ENCODE measurements around the gene PRSS3.
A peak's percentile ranks its signal among the peaks of the same experiment; 100 is the strongest.
"Not testable (repeated sequence)": the region's sequence is repeated elsewhere in the genome, so short reads cannot be mapped to it uniquely, and the experiment has no call there.

Gene PRSS3

DNA sequence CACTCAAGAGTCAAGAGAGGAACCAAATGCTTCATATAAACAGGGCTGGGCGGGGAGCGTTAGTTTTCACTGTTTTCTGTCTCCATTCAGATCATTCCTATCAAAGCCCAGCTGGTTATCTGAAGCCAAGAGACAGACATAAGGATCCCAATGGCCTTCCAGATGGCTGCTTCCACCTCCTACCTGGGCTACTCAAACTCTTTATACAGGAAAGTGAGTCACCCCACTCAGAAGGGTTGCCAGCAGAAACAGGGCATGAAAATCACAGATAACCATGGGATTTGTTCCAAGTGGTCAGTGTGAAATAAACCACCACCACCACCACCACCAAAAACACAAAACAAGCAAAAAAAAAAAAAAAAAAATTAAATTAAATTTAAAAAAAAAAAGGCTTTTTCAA lies 5.5 kb downstream of the PRSS3 start:
- H3K27ac Mint-ChIP-seq: no peak overlapping the region
- no peaks in the 10 kb centered on the region for H3K9me3 Mint-ChIP-seq
- H3K4me3 Mint-ChIP-seq: no peak overlapping the region
- no peaks in the 10 kb centered on the region for H3K36me3 Mint-ChIP-seq
- H3K4me1 Mint-ChIP-seq: no peaks in the 10 kb centered on the region
- H3K27me3 Mint-ChIP-seq: peaks cover 5% of the 10 kb centered on the region

DNA sequence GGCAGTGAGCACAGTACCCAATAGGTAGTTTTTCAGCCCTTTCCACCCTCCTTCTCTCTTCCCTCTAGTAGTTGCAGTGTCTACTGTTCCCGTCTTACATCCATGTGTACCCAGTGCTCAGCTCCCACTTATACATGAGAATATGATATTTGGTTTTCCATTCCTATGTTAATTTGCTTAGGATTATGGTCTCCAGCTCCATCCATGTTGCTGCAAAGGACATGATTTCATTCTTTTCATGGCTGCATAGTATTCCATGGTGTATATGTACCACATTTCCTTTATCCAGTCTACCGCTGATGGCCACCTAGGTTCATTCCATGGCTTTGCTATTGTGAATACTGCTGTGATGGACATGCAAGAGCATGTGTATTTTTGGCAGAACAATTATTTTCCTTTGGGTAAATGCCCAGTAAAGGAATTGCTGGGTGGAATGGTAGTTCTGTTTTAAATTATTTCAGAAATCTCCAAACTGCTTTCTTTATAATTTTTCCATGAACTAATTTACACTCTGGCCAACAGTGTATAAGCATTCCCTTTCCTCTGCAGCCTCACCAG lies 6.7 kb downstream of the PRSS3 start:
- H3K4me3 Mint-ChIP-seq, H3K27me3 Mint-ChIP-seq, H3K36me3 Mint-ChIP-seq, H3K4me1 Mint-ChIP-seq, H3K27ac Mint-ChIP-seq, H3K9me3 Mint-ChIP-seq: not testable (repeated sequence)

DNA sequence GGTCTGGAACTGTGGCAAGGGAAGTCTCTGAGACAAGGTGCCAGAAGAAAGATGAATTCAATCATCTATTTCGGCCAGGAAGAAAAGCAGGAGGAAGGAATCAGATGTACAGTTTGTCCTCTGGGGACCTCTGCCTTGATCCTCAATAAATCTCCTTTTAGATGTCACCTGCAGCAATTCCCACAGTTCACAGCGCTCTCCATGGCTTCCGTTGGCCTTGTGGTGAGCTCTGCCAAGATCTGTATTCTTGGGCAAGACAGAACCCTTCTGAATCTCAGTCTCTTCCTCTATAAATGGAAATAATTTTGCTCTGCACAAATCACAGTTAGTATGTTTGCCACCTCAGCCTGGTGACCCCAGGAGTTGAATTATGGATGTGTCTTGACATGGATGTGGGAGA lies 8.8 kb downstream of the PRSS3 start:
- not testable (repeated sequence) for H3K27me3 Mint-ChIP-seq, H3K36me3 Mint-ChIP-seq, H3K4me3 Mint-ChIP-seq, H3K27ac Mint-ChIP-seq, H3K9me3 Mint-ChIP-seq, H3K4me1 Mint-ChIP-seq

DNA sequence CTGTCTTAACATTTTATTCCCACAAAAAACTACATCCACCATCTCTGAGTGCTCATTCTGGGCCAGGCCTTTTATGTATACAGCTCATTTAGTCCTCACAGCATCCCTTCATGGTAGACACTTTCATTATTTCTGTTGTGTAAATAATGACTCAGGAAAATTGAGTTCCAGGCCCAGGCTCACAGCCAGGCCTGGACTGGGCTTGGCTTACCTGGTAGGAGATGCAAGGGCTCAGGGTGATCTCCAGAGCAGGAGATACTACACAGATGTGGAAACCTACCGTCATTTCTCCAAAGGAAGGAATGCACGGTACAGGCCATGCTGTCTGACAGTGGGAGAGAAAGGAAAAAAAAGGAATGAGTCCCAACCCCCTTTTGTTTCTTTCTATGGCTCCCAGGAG lies 11.8 kb downstream of the PRSS3 start:
- H3K36me3 Mint-ChIP-seq, H3K27ac Mint-ChIP-seq, H3K4me3 Mint-ChIP-seq, H3K9me3 Mint-ChIP-seq, H3K27me3 Mint-ChIP-seq, H3K4me1 Mint-ChIP-seq: not testable (repeated sequence)

DNA sequence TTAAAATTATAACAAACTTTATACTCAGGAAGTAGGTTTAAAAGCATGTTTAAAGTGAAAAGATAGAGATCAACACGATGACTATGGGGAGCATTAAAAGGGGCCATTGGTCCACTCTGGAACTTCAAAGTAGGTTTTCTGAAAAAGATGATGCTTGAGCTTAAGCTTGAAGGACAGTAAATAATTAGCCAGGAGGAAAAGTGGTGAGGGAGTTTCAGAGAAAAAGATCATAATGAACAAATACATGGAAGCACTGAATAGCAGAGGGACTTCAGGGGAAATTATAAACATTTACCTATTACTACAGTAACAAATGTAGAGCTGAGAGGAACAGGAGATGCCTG lies 13.6 kb downstream of the PRSS3 start:
- H3K27ac Mint-ChIP-seq, H3K27me3 Mint-ChIP-seq, H3K4me1 Mint-ChIP-seq, H3K36me3 Mint-ChIP-seq, H3K9me3 Mint-ChIP-seq, H3K4me3 Mint-ChIP-seq: not testable (repeated sequence)

DNA sequence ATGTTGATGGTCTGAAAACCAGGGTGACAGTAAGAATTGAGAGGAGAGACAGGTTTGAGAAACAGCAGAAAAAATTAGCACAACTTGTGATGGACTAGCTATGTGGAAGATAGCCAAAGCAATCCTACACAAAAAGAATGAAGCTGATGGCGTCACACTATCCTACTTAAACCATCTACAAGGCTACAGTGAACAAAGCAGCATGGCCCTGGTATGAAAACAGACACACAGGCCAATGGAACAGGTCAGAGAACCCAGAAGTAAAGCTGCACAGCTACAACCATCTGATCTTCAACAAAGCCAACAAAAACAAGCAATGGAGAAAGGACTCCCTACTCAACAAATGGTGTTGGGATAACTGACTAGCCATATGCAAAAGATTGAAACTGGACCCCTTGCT lies 14.1 kb downstream of the PRSS3 start:
- Mint-ChIP-seq H3K4me1 (peaks cover 9% of the 10 kb centered on the region), H3K9me3 (no peaks in the 10 kb centered on the region), H3K27ac (no peak overlapping the region), H3K4me3 (no peak overlapping the region), H3K36me3 (no peaks in the 10 kb centered on the region), H3K27me3 (no peaks in the 10 kb centered on the region)

DNA sequence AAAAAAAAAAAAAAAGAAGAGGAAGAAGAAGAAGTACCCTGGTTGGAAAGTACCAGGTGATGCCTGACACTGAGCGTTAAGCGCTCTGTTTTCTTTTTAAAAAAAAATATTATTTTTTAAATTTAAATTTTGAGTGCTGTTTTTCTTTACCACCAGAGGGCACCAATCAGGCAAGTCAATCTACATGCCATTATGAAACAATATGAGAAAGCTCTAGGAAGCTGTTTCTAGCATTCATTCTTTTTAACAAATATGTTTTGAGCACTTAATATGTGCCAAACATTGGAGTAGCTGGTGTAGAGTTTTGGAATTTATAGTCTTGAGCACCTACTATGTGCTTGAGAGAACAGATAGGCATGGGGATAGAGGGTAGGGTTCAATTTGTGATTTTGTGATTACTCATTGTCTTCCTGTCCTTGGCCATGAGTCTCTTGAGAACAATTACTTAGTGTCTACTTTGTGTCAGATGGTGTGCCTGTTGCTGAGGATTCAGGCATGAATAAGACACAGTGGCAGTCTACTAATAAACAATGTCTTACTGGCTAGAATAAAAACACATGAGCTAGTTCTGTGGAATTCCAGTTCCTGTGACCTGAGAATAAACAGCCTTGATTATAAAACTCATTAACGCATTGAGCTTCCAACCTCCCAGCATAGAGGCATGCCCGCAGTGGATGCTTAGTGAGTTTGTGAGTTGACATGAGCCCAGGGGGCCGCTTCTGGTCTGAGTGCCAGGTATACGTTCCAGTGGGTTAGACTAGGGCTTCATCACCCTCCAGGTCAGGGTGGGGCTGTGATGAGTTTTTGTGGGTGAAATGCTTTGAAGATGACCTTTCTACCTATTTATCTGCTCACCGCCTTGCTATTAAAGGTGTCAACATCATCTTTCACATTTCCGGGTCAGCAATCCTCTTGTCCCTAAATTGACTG lies 18.6 kb downstream of the PRSS3 start:
- no peak overlapping the region for H3K4me3 Mint-ChIP-seq
- no peaks in the 10 kb centered on the region for H3K27me3 Mint-ChIP-seq
- peaks cover 34% of the 10 kb centered on the region for H3K4me1 Mint-ChIP-seq
- H3K27ac Mint-ChIP-seq: peak overlapping the region; percentile 56
- no peaks in the 10 kb centered on the region for H3K36me3 Mint-ChIP-seq
- no peaks in the 10 kb centered on the region for H3K9me3 Mint-ChIP-seq

DNA sequence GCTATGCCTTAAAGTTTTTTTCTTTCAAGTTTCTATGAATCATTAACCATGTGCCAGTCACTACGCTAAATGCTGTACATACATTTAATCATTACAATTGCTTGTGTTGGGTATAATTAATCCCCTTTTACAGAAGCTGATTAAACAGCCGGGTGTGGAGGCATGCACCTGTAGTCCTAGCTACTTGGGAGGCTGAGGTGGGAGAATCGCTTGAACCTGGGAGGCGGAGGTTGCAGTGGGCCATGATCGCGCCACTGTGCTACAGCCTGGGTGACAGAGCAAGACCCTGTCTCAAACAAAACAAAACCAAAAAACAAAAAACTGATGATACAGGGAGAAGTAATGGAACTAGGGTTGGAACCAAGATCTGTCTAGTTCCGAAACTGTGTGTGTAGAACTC lies 20.4 kb downstream of the PRSS3 start:
- Mint-ChIP-seq H3K9me3 (no peaks in the 10 kb centered on the region), H3K27ac (peak overlapping the region; percentile 95), H3K4me3 (peak overlapping the region; percentile 88), H3K4me1 (peaks cover 48% of the 10 kb centered on the region), H3K27me3 (no peaks in the 10 kb centered on the region), H3K36me3 (peaks cover 2% of the 10 kb centered on the region)

DNA sequence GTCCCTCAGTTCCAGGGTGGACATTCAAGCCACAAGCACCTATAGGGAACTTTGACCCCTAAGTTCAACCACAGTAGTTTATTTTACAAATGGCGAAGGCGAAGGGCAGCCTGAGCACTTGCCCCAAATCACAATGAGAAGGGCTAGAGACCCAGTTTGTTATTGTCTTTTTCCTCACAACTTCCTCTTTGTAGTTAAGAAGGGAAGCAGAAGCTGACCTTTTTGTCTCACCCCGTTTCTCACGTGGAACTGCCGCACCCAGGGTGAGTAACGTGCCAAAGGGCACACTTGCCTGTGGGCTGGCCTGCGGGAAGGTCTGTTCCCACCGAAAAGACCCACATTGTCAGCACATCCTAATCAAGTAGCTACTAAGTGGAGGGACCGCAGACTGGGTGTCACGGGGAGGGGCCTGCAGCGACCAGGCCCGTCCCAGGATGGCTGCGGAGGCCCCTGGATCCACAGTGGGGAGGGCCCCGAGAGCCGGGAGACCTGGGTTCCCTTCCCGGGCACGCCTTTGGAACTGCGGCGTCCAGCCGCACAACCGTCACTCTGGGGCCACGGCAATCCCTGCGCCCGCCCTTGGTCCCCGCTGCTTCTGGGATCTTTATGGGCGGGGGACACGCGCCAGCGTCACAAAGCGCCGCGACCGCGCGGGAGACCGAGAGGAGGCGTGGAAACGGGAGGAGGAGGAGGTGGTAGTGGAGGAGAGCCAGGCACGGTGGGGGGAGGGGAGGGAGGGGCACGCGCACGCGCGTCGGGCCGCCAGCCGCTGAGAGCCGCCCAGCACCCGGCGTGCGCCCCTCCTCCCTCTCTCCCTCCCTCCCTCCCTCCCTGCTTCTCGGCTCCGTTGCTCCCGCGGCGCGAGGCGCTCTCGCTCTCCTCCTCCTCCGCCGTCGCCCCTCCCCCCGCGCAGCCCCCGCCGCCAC lies 21.2 kb downstream of the PRSS3 start, which contains the start of gene UBE2R2:
Gene UBE2R2 (plus strand): TSS at position 834 of the 926 bp plus-strand sequence. CDS start 598 bp downstream, outside the sequence.
- Mint-ChIP-seq H3K4me1 (peaks cover 55% of the 10 kb centered on the region), H3K4me3 (peak within 1 kb of the TSS; percentile 98)

DNA sequence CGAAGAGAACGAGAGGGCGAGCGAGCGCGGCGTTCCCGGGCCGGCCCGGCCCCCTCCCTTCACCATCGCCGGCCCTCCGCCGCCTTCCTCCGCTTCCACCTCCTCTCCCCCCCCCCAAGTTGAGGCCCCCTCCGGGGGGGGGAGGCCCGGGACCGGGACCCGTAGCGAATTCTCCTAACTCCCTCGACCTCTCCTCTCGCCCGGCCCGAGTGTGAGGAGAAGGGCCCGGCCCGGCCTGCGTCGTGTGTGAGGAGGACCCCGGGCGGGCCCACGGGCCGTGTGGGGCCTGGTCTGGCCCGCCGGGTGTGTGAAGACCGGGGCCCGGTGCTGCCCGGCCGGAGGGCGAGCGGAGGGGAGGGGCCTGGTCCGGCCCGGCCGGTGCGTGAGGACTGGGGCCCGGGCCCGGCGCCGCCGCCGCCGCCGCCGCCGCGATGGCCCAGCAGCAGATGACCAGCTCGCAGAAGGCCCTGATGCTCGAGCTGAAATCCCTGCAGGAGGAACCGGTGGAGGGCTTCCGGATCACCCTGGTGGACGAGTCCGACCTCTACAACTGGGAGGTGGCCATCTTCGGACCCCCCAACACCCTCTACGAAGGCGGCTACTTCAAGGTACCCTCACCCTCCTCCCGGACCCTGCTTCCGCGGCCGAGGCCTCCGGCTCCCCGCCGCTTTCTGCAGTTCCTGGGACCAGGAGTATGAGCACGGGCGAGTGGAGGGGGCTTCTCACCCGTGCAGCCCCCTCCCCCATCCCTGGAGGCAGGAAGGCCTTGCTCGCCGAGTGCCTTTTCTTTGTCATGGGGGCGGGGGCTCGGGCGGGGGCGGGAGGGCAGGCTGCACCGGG lies 22.2 kb downstream of the PRSS3 start:
- H3K27ac Mint-ChIP-seq: no peak overlapping the region
- H3K36me3 Mint-ChIP-seq: peaks cover 3% of the 10 kb centered on the region
- peaks cover 55% of the 10 kb centered on the region for H3K4me1 Mint-ChIP-seq
- no peaks in the 10 kb centered on the region for H3K9me3 Mint-ChIP-seq
- no peaks in the 10 kb centered on the region for H3K27me3 Mint-ChIP-seq
- H3K4me3 Mint-ChIP-seq: peak overlapping the region; percentile 98

More for the DNA sequence above, 21.2 kb downstream of the PRSS3 start, which contains the start of gene UBE2R2:
- Mint-ChIP-seq H3K9me3 (no peaks in the 10 kb centered on the region), H3K27me3 (no peaks in the 10 kb centered on the region), H3K27ac (peak within 1 kb of the TSS; percentile 95), H3K36me3 (peaks cover 3% of the 10 kb centered on the region)

DNA sequence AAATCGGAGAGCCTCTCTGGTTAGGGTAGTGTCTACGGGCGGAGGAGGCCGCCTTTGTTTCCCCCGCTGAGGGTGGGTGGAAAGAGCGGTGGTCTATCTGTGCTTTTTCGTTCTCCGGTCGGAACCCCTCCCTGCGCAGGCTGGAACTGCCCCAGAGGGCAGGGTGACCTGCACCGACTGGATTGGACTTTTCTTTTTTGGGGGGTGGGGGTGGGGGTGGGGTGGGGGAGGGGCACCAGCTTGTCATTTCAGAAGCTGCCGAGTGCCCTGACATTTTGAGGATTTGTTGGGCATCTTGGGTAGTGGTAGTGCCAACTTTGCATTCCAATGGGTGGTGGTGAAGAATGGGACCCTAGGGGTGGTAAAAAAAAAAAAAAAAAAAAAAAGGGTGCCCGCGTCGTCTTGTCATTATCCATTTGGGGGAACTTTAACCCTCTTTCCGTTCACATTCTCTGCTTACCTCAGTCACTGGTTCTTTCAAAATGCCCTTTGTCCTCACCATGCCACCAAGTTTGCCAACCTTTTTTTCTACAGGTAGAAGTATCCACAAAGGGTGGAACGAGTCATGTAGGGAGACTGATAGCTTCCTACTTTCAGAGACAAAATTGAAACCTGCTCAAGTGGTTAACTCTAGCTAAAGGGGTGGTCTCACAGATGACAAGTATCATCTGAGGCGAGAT lies 22.9 kb downstream of the PRSS3 start:
- Mint-ChIP-seq H3K27ac (peak overlapping the region; percentile 99), H3K27me3 (no peaks in the 10 kb centered on the region), H3K36me3 (peaks cover 3% of the 10 kb centered on the region), H3K4me1 (peaks cover 55% of the 10 kb centered on the region), H3K4me3 (peak overlapping the region; percentile 98), H3K9me3 (no peaks in the 10 kb centered on the region)

DNA sequence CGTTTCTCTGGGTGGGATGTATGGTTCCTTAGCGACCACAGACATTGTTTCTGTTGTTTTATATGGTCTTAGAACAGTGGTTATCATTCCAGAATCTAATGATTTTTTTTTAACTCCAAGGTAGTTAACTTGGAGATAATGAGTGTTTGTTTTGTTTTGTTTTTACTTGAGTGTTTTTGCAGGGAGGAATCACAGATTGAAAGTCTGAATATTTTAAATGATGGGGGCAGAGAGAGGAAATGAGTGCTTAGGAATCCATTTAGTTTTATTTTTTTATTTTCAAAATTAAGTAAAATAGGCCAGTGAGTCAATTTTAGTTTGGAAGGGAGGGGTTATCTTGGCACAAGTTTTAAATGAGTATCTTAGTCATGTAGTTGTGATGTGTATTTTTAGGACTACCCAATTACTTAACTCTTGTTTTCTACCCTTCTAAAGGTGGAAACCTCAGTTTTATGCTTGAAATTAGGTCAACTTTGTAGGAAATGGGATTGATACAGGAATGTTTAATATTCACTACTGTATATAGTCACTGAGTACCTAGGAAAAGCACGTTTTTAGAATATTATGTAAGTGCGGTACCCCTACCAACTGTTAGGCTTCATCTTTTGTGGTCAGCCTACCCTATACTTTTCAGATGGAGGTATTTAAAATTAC lies 23.6 kb downstream of the PRSS3 start:
- Mint-ChIP-seq H3K36me3 (peaks cover 3% of the 10 kb centered on the region), H3K27me3 (no peaks in the 10 kb centered on the region), H3K4me1 (peaks cover 56% of the 10 kb centered on the region), H3K27ac (peak overlapping the region; percentile 99), H3K9me3 (no peaks in the 10 kb centered on the region), H3K4me3 (peak overlapping the region; percentile 98)

DNA sequence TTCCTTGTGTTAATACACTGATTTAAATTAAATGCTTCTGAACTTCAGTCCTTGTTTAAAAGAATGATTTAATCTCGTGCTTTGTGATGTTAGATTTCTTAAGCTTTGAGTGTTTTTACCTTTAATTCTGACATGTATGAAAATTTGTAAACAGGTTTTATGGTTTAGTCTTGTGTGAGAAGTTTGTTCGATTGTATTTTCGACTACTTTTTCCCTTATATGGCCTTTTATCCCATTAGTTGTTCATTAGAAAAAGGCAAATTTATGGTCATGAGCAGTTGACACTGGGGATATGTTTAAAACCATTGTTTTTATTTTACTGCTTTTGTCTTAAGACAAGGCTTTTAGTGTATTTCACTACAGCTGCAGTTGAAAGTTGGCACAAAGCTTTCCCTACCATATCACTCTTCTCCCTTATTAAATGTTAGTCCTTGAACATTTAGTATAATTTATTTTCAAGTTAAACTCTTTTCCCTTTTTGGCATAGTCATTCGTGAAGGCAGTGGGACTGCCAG lies 24.9 kb downstream of the PRSS3 start:
- H3K9me3 Mint-ChIP-seq: no peaks in the 10 kb centered on the region
- H3K4me3 Mint-ChIP-seq: peak overlapping the region; percentile 62
- peaks cover 3% of the 10 kb centered on the region for H3K36me3 Mint-ChIP-seq
- peaks cover 44% of the 10 kb centered on the region for H3K4me1 Mint-ChIP-seq
- H3K27me3 Mint-ChIP-seq: no peaks in the 10 kb centered on the region
- H3K27ac Mint-ChIP-seq: peak overlapping the region; percentile 46

DNA sequence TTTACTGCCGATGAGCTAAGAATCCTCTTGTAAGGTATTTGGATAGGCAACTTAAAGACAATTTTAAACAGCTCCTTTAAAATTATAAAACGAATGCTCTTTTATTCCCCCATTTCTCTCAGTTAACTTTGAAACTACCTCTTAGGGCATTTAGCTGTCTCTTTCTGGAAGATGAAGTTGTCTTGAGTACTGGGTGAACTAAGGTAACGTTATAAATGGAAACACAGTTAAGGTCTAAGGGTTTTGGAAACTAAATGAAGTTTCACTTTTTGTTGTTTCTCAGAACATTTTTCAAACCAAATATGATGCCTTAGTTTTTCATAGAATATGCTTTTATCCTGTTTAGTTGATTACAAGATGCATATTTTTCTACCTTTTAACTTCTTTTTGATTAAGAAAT lies 28.4 kb downstream of the PRSS3 start:
- H3K36me3 Mint-ChIP-seq: peaks cover 3% of the 10 kb centered on the region
- peaks cover 32% of the 10 kb centered on the region for H3K4me1 Mint-ChIP-seq
- no peak overlapping the region for H3K4me3 Mint-ChIP-seq
- no peaks in the 10 kb centered on the region for H3K27me3 Mint-ChIP-seq
- H3K9me3 Mint-ChIP-seq: no peaks in the 10 kb centered on the region
- no peak overlapping the region for H3K27ac Mint-ChIP-seq
